K562 (cell line): ENCODE measurements around the gene KPNA3.

Source experiments
- CTCF ChIP-seq, 3 experiments: IDR thresholded peaks in 2 of 3; conservative IDR thresholded peaks in 1 of 3; 2 replicates each; pipeline ENCODE4 v1.5.1; 2011 to 2012; ENCODE audit warnings: low read length in 3 of 3, mild to moderate bottlenecking in 3 of 3, control low read depth in 2 of 3, improper control_type of control experiment in 1 of 3, inconsistent platforms in 1 of 3, low read depth in 1 of 3, mixed read lengths in 1 of 3, moderate library complexity in 1 of 3; ENCODE audit not compliant: insufficient read depth in 2 of 3
- GATAD2A ChIP-seq: fragments of 450-650 bp; IDR thresholded peaks from 2 replicates; pipeline ENCODE4 v1.6.1; 2017
- JUND ChIP-seq, 2 experiments: IDR thresholded peaks; 2 replicates in 1 of 2; 3 replicates in 1 of 2; pipeline ENCODE4 v1.6.1; 2011; ENCODE audit warnings: borderline replicate concordance in 2 of 2, low read depth in 2 of 2, low read length in 2 of 2, improper control_type of control experiment in 1 of 2, missing biosample characterization in 1 of 2, missing genetic modification characterization in 1 of 2, missing genetic modification reagents in 1 of 2
- POLR2A ChIP-seq: fragments of 450-650 bp; conservative IDR thresholded peaks from 2 replicates; pipeline ENCODE4 v1.6.1; 2016

DNA sequence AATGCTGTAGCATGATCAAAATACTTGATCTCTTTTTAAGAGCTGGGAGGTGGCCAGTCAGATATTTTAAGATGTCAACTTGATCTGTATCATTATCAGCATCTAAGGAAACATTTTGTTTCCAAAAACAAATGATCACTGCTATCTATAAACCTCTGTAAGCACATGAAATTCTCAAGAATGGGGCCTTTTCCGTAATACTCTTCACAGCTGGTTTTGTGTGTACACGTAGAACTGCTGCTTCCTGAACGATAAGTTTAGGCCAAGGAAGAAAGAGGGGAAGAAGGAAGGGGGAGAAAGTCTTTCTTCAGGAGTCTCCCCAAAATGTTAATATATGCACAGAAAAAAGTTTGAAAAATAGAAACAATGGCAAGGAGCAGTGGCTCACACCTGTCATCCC is 138.5 kb downstream of the KPNA3 start:
- TF ChIP-seq POLR2A (no peak), GATAD2A (no peak), CTCF (IDR thresholded peaks at IDR 0.05 in 2 of 3, conservative IDR thresholded peaks at IDR 0.05 in 1 of 3; ENCODE audit: insufficient read depth in 2 of 3, low read depth in 1 of 3, low read length in 3 of 3) (no peak), JUND (IDR thresholded peaks at IDR 0.05; ENCODE audit: borderline replicate concordance, low read depth, low read length) (no peak), JUND (tag; IDR thresholded peaks at IDR 0.05; ENCODE audit: borderline replicate concordance, low read depth, low read length) (no peak)
